Nucleus accumbens (tissue), 56 donors: Measurements from ENCODE around the gene XYLB.
"Not testable (repeated sequence)": the region's sequence is repeated elsewhere in the genome, so short reads cannot be mapped to it uniquely, and the experiment has no call there.

Experiments used
- DNase-seq, 56 donors: peaks; one replicate each; lab custom pipeline; 2025; lab: John Stamatoyannopoulos, UW

The XYLB gene

GRCh38 chr3:38320638-38321037 lies 25.9 kb upstream of the XYLB start:
- not testable (repeated sequence) for DNase-seq

- no peak for DNase-seq
These were observed 23.5 kb upstream of the XYLB start for GRCh38 chr3:38323060-38323459.

- no peak for DNase-seq
These were observed 21.3 kb upstream of the XYLB start for GRCh38 chr3:38325256-38325655.

GRCh38 chr3:38327335-38328009 lies 19.1 kb upstream of the XYLB start:
- no peak for DNase-seq

GRCh38 chr3:38331257-38332022 lies 15.1 kb upstream of the XYLB start:
- no peak for DNase-seq

- no peak for DNase-seq
These were observed 14.4 kb upstream of the XYLB start for GRCh38 chr3:38332201-38332600.

GRCh38 chr3:38334142-38335055 lies 12.2 kb upstream of the XYLB start:
- no peak for DNase-seq

GRCh38 chr3:38335263-38335662 lies 11.3 kb upstream of the XYLB start:
- no peak for DNase-seq

GRCh38 chr3:38337703-38338102 lies 8.9 kb upstream of the XYLB start:
- no peak for DNase-seq

- DNase-seq: no peak
These were observed 2.6 kb upstream of the XYLB start for GRCh38 chr3:38343797-38344594.

- no peak for DNase-seq
These were observed 552 bp upstream of the XYLB start for GRCh38 chr3:38345879-38346586.

- no peak for DNase-seq
These were observed 1.0 kb downstream of the XYLB start for GRCh38 chr3:38347421-38348200.

GRCh38 chr3:38348903-38349302 lies 2.3 kb downstream of the XYLB start:
- DNase-seq: no peak

- DNase-seq: no peak
These were observed 3.2 kb downstream of the XYLB start for GRCh38 chr3:38349684-38350359.

GRCh38 chr3:38353151-38353550 lies 6.6 kb downstream of the XYLB start:
- DNase-seq: no peak

- DNase-seq: no peak
These were observed 8.2 kb downstream of the XYLB start for GRCh38 chr3:38354588-38355330.

GRCh38 chr3:38359038-38359437 lies 12.5 kb downstream of the XYLB start:
- DNase-seq: no peak

- no peak for DNase-seq
These were observed 13.8 kb downstream of the XYLB start for GRCh38 chr3:38360345-38360744.
